OCI-LY3 (cell line): Measurements from ENCODE around the gene PDE3A.
"Not testable (repeated sequence)": the region's sequence is repeated elsewhere in the genome, so short reads cannot be mapped to it uniquely, and the experiment has no call there.

ENCODE experiments used
- H2AFZ ChIP-seq: fragments of 200-600, 300-600 bp; shearing (Covaris generic); 2 replicates; pipeline ENCODE4 v1.6.0; 2014; ENCODE audit warnings: antibody characterized with exemption, low read depth, low read length
- H3K27ac ChIP-seq: fragments of 200-600, 300-600 bp; sonication (generic); 2 replicates; pipeline ENCODE4 v1.5.1; 2014; ENCODE audit warnings: mild to moderate bottlenecking, low read length, moderate library complexity, mixed read lengths
- H3K27me3 ChIP-seq: fragments of 200-600, 300-600 bp; sonication (generic); 2 replicates; pipeline ENCODE4 v1.6.1; 2014; ENCODE audit warnings: low read depth, low read length, mixed read lengths
- H3K36me3 ChIP-seq: fragments of 200-600, 300-600 bp; sonication (generic); replicated peaks from 2 replicates; pipeline ENCODE3; 2014; ENCODE audit warnings: low read depth, low read length, mixed read lengths
- H3K4me1 ChIP-seq: fragments of 300-600, 200-600 bp; sonication (generic); 2 replicates; pipeline ENCODE4 v1.6.1; 2014; ENCODE audit warnings: low read length, mixed read lengths
- H3K4me2 ChIP-seq: fragments of 200-600, 300-600 bp; sonication (generic); 2 replicates; pipeline ENCODE4 v1.6.1; 2014; ENCODE audit warnings: low read length, mixed read lengths
- H3K4me3 ChIP-seq: fragments of 300-600, 200-600 bp; sonication (generic); 2 replicates; pipeline ENCODE4 v1.5.1; 2014; ENCODE audit warnings: antibody characterized with exemption, mild to moderate bottlenecking, low read length, moderate library complexity
- H3K79me2 ChIP-seq: fragments of 300-600, 200-600 bp; shearing (Covaris generic); 2 replicates; pipeline ENCODE4 v1.6.1; 2014; ENCODE audit warnings: mild to moderate bottlenecking, low read length, mixed read lengths
- H3K9ac ChIP-seq: fragments of 300-600, 200-600 bp; shearing (Covaris generic); 2 replicates; pipeline ENCODE4 v1.6.0; 2014; ENCODE audit warnings: mild to moderate bottlenecking, low read length, moderate library complexity
- H3K9me3 ChIP-seq: fragments of 200-600, 300-600 bp; shearing (Covaris generic); 2 replicates; pipeline ENCODE4 v1.6.1; 2014; ENCODE audit warnings: low read length, mixed read lengths; ENCODE audit not compliant: insufficient read depth
- H4K20me1 ChIP-seq: fragments of 200-600, 300-600 bp; sonication (generic); 2 replicates; pipeline ENCODE4 v1.6.1; 2016; ENCODE audit warnings: low read length, mixed read lengths; ENCODE audit not compliant: insufficient read depth
- EZH2phosphoT487 ChIP-seq: fragments of 200-600 bp; shearing (Covaris generic); IDR thresholded peaks from 2 replicates; pipeline ENCODE4 v1.6.1; 2018; ENCODE audit warnings: antibody characterized with exemption, mixed run types, low read depth
- TF ChIP-seq, protein P1 (sequence below): fragments of 200-600, 300-600 bp; sonication (generic); IDR thresholded peaks from 2 replicates; pipeline ENCODE4 v1.5.1; 2014; ENCODE audit warnings: antibody characterized with exemption, low read length, low read depth

The PDE3A gene

DNA sequence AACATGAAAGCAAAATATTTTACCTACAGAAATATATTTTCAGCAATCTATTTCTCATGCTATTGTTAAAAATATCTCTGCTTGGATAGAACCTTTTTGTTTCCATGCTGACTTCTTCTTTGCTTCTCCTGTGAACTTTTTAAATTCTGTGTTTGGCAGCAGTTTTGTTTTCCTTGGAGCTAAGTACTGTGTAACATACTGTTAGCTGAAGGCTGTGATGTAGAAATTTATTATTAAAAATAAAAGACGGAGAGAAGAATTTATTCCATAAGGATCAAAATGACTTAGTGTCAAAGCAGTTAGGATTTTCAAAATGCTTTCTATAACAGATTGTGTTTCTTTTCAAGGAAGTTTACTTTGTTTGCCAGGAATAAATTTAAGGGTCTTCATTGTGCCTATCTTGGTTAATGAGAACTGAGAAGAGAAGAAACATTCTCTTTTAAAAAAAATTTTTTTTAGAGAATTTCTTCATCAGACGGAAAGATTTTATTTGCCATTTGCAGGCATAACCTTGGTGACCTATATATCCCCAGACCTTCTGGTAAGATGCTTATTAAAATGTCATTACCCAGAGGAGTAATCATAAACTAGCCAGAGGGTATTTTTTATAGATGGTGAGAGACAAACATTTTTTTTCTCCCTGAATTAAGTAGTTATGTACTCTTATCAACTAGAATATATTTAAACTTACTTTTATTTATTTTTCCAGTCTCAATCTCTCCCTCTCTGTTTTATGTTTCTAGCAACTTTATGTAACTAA lies 179.7 kb downstream of the PDE3A start:
- Histone ChIP-seq H3K36me3 (no peaks in the 10 kb centered on the region), H4K20me1 (no peaks in the 10 kb centered on the region), H2AFZ (no peak overlapping the region), H3K4me3 (no peak overlapping the region), H3K27me3 (peaks cover 42% of the 10 kb centered on the region), H3K9ac (no peak overlapping the region), H3K4me1 (no peaks in the 10 kb centered on the region), H3K9me3 (no peaks in the 10 kb centered on the region), H3K27ac (no peak overlapping the region), H3K4me2 (no peak overlapping the region), H3K79me2 (no peaks in the 10 kb centered on the region)
- no peak for TF ChIP-seq EZH2phosphoT487
- TF ChIP-seq, protein P1, sequence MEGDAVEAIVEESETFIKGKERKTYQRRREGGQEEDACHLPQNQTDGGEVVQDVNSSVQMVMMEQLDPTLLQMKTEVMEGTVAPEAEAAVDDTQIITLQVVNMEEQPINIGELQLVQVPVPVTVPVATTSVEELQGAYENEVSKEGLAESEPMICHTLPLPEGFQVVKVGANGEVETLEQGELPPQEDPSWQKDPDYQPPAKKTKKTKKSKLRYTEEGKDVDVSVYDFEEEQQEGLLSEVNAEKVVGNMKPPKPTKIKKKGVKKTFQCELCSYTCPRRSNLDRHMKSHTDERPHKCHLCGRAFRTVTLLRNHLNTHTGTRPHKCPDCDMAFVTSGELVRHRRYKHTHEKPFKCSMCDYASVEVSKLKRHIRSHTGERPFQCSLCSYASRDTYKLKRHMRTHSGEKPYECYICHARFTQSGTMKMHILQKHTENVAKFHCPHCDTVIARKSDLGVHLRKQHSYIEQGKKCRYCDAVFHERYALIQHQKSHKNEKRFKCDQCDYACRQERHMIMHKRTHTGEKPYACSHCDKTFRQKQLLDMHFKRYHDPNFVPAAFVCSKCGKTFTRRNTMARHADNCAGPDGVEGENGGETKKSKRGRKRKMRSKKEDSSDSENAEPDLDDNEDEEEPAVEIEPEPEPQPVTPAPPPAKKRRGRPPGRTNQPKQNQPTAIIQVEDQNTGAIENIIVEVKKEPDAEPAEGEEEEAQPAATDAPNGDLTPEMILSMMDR: no peak

DNA sequence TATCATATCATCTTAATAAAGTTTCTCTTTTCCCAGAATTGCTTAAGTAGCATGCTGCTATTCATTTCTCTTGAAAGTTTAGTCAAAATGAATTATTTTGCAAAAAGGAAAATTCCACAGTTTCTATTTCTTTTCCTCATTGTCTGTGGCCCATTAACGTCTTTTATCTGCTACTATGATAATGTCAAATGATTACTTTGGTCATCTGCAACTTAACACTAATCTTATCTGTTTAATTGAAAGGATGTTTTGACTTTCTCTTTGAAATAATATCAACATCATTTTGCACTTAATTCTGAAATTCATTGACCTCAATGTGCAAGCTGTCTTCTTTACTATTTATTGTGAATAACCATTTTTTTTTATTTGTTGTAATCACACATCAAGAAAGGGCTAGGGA lies 180.3 kb downstream of the PDE3A start:
- no peaks in the 10 kb centered on the region for H3K36me3 ChIP-seq
- H4K20me1 ChIP-seq: no peaks in the 10 kb centered on the region
- no peak overlapping the region for H3K4me2 ChIP-seq
- peaks cover 39% of the 10 kb centered on the region for H3K27me3 ChIP-seq
- no peak overlapping the region for H3K4me3 ChIP-seq
- H3K27ac ChIP-seq: no peak overlapping the region
- no peaks in the 10 kb centered on the region for H3K4me1 ChIP-seq
- no peak overlapping the region for H3K9ac ChIP-seq
- H3K9me3 ChIP-seq: no peaks in the 10 kb centered on the region
- TF ChIP-seq EZH2phosphoT487: no peak
- TF ChIP-seq, protein P1: no peak
- H2AFZ ChIP-seq: no peak overlapping the region
- H3K79me2 ChIP-seq: no peaks in the 10 kb centered on the region

DNA sequence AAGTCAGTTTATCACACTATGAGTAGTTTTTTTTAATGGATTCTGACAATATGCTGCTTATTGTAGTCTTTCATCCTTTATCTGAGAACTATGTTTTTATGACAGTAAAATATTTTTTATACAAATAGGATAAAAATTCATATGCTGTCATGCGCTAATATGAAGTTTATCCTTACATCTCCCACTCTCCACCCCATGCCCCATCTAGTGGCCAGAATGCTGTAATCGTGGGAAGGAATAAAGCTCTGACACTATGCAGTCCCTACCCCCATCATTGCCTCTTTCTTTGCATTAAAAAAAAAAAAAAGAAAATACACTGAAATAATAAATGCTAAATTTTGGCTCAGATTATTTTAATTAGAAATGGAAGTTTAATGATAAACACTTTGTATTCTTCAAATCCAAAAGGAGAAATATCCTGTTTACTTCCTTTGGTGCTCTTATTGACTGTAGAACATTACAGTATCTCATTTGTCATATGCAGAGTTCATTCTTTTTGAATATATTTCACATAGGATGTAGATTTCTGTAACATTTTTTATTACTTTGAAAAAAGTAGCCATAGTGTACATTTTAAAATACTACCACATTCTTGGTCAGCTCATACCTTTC lies 180.9 kb downstream of the PDE3A start:
- no peak overlapping the region for H3K4me3 ChIP-seq
- H3K36me3 ChIP-seq: no peaks in the 10 kb centered on the region
- TF ChIP-seq EZH2phosphoT487: no peak
- TF ChIP-seq, protein P1: peak; percentile 49
- H3K9me3 ChIP-seq: no peaks in the 10 kb centered on the region
- H3K4me2 ChIP-seq: no peak overlapping the region
- H2AFZ ChIP-seq: no peak overlapping the region
- H3K4me1 ChIP-seq: no peaks in the 10 kb centered on the region
- no peak overlapping the region for H3K27ac ChIP-seq
- no peaks in the 10 kb centered on the region for H3K79me2 ChIP-seq
- no peaks in the 10 kb centered on the region for H4K20me1 ChIP-seq
- no peak overlapping the region for H3K9ac ChIP-seq
- peaks cover 37% of the 10 kb centered on the region for H3K27me3 ChIP-seq

DNA sequence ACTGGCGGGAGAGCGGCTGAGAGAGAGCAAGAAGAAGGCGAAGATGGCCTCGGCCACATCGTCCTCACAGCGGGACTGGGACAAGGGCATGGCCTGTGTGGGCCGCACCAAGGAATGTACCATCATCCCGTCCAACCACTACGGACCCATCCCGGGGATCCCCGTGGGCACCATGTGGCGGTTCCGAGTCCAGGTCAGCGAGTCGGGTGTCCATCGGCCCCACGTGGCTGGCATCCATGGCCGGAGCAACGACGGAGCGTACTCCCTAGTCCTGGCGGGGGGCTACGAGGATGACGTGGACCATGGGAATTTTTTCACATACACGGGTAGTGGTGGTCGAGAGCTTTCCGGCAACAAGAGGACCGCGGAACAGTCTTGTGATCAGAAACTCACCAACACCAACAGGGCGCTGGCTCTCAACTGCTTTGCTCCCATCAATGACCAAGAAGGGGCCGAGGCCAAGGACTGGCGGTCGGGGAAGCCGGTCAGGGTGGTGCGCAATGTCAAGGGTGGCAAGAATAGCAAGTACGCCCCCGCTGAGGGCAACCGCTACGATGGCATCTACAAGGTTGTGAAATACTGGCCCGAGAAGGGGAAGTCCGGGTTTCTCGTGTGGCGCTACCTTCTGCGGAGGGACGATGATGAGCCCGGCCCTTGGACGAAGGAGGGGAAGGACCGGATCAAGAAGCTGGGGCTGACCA lies 183.6 kb downstream of the PDE3A start:
- peaks cover 13% of the 10 kb centered on the region for H3K27me3 ChIP-seq
- not testable (repeated sequence) for H3K9me3 ChIP-seq, H3K4me2 ChIP-seq, H4K20me1 ChIP-seq, H3K9ac ChIP-seq, H3K27ac ChIP-seq, H3K36me3 ChIP-seq, H3K79me2 ChIP-seq, H3K4me3 ChIP-seq, H2AFZ ChIP-seq
- H3K4me1 ChIP-seq: peaks cover 16% of the 10 kb centered on the region

DNA sequence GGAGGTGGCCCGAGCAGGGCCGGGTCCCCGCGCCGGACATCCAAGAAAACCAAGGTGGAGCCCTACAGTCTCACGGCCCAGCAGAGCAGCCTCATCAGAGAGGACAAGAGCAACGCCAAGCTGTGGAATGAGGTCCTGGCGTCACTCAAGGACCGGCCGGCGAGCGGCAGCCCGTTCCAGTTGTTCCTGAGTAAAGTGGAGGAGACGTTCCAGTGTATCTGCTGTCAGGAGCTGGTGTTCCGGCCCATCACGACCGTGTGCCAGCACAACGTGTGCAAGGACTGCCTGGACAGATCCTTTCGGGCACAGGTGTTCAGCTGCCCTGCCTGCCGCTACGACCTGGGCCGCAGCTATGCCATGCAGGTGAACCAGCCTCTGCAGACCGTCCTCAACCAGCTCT lies 184.2 kb downstream of the PDE3A start:
- not testable (repeated sequence) for H3K36me3 ChIP-seq, H3K27ac ChIP-seq, H4K20me1 ChIP-seq, H3K27me3 ChIP-seq, H2AFZ ChIP-seq, H3K4me3 ChIP-seq, H3K4me2 ChIP-seq, H3K9me3 ChIP-seq, H3K9ac ChIP-seq, H3K79me2 ChIP-seq
- peaks cover 20% of the 10 kb centered on the region for H3K4me1 ChIP-seq
